HG02884 (cell line): ENCODE results near the gene COL23A1.
"Not testable (repeated sequence)": the region's sequence is repeated elsewhere in the genome, so short reads cannot be mapped to it uniquely, and the experiment has no call there.

Experiments used
- ATAC-seq: cut with Tn5 transposase; IDR thresholded peaks from one replicate; pipeline ENCODE4 v1.9.1; 2021; ENCODE audit warnings: mild to moderate bottlenecking, moderate library complexity; ENCODE audit not compliant: unreplicated experiment

The COL23A1 gene

DNA sequence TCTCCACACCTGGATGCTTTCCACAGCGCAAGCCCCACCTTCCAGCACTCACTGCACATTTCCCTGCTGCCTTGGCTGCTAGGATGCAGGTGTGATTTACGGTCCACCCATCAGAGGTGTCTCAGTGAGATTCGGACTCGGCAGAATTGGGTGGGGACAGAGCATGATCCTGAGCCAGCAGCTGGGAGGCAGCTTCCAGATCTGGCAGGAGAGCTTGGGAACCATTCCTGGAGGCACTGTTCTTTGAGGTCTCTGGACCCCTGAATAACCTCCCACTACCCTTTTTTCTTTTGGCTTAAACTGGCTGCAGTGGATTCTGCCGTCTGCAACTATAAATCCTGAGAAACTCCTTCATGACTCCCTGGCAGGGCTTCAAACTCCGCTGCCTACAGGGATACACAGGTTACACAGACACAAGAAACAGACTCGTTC lies 258.0 kb downstream of the COL23A1 start:
- ATAC-seq, result no peak

DNA sequence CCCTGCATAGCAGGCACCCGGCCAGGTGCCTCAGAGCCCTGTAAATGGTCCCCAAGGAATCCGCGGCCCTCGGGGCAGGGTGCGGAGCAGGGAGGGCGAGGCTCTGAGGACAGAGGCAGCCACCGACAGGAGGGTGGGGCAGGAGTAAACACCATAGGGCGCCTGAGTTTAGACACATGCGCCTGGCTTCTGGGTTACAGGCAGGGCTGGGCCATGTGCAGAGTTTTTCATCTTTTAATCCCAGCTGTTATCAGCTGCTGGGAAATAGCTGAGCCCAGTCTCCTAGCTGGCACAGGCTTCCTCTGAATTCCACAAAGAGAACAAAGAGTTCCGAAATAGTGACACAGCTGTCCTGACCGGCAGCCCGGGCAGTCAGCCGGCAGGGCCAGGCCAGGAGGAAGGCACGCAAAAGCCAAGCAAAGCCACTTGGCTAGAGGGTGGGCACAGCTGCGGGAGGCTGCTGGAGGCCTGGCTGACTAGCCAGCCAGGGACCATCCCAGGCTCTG lies 258.6 kb downstream of the COL23A1 start:
- ATAC-seq, result no peak

DNA sequence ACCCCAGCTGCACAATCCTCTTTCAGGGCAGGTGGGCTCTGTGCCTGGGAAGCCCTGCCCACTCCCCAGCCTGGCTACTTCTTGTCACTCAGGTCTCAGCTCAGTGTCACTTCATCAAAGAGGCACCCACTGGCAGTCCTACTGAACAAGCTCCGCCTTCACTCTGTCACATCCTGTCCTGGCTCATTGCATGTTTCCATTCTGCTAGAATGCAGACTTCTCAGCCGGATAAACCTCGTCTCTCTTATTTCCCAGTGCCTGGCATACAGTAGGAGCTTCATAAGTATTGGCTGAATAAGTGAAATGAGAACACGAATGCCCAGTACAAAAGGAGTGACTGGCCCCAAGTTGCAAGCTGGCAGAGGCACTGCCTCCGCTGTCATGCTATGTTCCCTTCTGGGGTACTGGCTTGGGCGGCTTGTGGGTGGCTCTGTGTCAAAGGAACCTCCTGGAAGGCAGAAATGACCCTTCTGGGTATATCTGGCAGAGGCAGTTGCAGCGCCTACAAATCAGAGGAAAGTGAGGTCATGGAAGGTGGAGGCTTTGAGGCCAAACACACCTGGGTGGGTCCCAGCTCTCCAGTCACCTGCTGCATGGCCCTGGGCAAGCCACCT lies 259.3 kb downstream of the COL23A1 start:
- ATAC-seq, result no peak

DNA sequence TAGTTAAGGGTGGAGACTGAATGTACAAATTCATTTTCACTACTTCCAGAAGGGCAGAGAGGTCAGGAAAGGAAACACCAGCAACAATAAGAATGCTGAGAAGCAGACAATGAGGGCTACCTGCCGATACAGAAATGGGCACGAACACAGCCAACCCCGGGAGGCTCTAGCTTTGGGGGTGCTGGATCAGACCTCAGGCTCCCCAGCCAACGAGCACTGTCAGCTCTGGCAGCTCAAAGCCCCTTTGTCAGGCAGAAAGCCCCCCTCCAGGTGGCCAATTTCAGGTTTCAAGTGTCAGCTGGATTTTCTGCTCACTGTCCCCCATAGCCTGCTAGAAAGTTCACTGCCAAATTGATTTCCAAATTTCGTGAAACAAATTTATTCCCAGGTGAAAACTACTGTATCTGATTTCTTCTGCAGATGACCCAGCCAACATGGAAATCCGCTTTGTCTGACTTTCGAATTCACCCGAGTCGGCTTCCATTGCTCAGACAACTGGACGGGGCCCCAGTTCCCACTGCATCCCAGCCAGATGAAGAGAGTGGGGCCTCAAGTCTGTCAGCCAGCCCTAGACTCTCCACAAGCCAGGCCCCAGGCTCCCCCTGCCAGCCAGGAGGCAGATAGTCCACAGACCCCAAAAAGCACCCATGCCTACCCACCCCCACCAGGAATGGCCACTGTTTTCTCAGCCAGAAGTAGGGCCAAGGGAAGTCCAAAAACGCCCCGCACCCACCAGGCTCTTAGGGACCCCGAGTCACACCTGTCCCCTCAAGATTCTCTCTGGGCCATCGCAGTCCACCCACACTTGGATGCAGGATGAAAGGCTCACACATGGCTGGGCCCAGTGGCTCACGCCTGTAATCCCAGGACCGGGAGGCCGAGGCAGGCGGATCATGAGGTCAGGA lies 261.1 kb downstream of the COL23A1 start:
- no peak for ATAC-seq

DNA sequence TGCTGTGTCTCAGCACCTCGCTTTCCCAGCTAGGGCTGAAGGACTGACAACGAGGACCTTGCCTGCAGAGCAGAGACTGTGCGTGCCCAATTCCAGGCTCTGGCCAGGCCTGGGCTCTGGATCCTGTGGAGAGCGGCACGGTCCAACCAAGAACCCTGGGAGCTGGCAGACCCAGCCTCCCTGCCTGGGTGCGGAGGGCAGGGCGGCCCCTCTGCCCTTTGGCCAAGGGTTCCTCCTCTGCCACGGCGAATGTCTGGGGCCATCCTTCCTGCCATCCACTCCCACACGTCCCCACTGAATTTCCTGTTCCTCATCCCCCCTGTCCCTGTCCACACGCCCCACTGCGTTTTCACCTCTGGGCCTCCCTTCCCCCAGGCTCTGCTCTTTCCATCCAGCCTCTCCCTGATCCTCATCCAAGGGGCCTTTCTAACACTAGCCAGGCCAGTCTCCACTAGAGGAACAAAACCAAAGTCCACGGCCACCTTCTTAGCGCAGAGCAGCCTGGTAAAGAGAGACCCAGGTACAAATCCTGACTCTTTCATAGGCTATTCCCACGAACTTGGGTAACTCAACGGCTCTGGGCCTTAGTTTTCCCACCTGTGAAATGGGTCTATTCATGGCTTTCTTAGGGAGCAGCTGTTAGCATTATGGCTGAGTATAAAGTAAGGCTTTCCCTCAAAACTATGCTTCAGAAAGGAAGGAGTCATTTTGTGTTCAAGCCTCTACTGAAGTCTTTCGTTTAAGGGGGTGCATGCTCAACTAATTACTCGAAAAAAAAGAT lies 262.1 kb downstream of the COL23A1 start:
- no peak for ATAC-seq

DNA sequence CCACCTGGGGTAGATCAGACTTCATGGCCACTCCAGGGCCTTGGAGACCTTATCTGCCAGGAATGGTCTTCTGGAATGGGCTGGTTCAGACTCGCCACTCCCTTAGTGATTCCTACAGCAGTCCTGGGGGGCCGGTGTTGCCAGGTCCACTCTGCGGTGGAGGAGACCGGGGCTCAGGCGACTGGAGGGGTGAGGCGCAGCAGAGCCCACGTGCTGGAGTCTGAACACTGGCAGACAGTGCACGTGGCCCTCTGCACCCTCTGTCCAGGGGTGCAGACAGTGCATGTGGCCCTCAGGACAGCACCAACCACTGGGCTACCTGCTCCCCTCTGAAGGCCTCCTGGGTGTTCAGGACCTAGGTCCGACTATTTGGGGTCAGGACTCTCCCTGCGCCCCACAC lies 262.7 kb downstream of the COL23A1 start:
- ATAC-seq, result no peak

DNA sequence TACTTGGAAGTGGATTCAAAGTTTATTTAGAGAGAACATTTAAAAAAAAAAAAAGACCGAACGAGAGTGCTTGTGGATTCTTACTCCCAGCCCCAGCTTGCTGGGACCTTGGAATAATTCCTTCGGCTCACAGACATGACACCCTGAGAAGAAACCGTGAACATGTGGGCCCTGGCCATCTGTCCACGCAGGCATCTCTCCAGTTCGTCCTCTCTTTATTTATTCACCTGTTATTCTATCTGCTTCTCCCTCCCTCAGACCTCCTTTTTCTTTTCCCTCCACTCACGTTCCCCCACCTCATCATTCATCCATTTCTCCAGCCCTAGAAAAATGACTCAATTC lies 263.8 kb downstream of the COL23A1 start:
- ATAC-seq, result no peak

DNA sequence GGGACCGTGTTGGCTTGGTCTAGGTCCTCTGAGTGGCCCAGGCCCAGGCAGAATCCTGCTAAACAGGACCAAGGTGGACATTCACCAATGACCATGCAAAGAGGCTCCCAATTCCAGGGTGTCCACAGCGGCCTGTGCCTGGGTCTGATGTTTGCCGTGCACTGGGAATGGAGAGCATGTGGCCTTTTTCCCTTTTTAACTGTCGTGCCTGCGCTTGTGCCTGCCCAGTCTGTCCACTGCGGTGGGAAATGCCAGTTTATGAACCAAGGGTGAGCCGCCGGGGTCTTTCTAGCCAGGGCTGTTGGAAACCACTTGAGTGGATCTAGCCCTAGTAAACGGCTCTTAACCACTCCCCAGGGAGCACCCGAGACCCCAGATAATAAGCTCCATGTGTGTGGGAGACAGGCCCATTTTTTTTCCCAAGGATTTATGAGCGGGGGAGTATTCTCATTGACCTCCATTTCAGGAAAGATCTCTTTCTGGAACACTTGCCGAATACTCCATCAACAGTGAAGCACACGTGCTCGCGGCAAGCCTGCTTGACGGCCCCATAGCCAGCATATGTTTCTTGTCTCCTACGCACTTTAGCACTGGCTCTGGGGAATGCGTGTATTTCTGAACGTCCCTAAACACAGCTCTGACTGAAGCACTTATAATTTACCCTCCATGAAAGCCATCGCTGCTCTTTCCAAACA lies 264.4 kb downstream of the COL23A1 start:
- ATAC-seq, result no peak

DNA sequence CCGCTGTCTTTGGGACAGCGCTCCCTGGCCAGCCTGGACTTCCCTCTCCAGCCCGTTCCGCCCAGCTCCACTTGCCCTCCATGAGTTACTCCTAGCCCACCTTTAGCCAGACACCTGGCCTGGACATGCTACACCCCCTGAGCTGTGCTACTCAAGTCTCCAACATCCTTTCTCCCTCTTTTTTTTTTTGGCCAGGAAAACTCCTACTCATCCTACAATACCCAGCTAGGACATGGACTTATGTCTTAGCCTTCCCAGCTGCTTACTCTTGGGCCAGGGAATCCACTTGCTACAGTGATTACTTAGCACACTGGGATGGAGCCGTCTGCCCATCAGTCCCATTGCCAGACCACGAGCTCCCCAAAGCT lies 264.9 kb downstream of the COL23A1 start:
- ATAC-seq, result no peak

DNA sequence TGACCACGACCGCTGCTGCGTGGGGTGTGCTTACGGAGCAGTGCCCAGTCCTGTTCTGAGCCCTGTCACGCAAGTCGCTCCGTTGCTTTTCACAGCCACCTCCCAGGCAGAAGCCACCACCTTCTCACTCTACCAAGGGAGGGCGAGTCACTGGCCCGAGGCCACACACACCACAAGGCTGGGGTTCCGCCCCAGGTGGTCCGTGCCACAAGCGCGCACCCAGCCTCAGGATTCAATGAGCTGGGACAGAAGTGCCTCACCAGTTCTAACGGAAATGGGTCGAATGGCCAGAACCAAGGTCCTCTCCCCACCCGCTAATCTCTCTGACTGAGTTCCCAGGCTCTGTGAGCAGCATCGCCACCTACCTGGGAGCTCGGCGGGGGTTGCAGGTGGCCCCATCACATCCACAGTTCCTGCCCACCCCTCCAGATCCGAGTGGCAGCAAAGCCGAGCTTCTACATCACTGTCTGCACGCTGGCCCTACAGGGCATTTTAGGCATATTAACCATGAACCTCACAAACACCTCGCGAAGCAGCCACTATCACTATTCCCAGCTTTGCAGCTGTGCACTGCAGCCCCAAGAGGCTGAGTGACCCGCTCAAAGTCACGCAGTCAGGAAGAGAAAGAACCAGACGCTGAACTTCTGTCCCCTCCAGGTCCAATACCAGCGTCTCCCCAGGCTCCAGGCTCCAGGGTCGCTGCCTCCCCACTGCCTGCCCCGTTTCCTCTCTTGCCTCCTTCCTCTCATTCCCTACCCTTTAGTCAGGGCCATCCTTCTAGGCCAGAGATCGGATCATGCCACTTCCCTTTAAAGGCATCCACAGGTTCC lies 265.5 kb downstream of the COL23A1 start:
- peak; percentile 74 for ATAC-seq

DNA sequence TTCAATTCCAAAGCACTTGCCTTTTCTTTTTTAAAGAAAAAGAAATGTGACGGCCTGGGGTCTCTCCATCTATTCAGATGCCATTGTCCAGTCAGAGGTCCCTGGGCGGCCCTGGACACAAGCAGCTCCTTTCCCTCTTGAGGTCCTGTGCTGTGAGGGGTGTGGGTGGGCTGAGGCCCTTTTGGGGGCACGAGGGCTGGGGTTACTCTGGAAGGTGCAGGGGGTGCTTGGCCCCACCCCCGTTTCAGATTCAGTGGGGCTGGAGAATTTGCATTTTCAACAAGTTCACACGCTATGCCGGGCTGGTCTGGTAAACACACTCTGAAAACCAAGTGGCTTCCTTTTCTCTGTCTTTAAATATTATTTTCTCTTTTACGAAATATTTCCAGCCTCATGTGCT lies 266.2 kb downstream of the COL23A1 start:
- ATAC-seq, result peak; percentile 42

DNA sequence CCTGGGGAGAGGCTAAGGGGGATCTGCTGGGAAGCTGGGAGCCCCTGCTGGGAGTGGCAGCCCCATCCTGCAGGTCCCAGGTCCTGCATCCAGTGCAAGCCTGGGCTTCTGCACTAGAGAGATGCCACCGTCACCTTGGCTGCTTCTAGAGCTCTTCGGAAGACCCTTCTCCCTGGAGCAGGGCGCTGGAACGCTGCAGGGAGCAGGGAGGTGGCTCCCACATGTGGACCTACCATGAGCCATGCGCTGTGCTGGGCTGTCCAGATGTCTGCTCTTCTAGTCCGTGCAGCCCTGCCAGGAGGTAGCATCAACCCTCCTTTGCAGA lies 266.7 kb downstream of the COL23A1 start:
- no peak for ATAC-seq

DNA sequence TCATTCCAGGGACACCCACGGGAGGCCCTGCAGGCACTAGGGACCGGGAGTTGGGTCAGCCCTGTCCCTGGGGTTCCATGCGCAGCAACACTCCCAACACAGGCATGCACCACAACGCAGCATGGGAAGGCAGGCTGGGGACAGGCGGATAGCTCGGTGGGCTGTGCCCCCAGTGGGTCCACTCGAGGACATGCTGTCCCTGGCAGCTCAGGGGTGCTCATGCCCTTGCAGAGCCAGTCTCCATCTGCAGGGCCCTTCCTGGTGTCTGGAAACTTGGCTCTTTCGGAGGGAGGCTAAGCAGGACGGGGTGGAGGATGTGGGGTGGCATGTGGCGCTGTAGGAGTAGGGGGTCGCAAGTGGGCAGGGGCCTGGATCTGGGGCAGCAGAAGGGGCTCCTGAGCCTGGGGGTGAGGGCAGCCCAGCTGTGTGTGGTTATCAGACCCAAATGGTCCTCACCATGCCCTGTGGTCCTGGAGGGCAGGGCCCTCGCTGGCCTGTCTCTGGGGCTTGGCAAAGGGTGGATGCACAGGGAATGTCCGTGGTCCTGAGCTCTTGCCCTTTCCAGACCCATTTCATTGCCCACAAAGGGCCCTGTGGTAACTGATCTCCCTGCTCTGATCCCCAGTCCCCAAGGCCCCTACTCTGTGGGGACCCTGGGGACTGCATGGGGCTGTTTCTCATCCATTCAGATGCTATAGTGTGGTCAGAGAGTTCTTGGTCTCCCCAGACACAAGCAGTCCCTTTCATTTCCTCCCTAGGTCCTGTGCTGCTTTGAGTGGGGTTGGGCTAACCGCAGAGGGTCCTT lies 267.3 kb downstream of the COL23A1 start:
- no peak for ATAC-seq

DNA sequence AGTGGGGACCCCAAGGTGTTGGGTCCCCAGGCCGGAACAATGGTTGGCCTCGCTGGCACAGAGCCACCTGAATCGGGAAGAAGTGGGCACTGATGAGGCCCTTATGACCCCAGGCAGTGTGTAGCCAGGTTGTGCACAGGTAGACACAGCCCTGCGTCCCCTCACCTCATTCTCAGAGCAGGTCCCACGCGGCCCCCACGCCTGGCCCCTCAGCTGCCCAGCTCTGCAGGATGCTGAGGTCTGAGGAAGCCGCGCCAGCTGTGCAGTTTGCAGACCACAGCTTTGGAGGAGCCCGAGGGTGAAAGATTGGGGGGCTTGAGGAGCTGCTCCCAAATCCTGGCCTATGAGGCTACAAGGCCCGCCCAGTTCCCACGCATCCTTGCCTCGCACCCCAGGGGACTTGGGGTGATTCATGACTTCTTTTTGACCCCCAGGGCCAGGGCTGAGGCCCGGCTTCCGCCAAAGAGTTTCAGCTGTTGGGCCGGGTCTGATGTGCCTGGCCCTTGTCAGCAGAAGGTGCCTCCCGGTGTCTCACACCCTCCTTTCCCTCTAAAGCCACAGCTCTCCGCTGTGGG lies 269.8 kb downstream of the COL23A1 start:
- ATAC-seq, result no peak

DNA sequence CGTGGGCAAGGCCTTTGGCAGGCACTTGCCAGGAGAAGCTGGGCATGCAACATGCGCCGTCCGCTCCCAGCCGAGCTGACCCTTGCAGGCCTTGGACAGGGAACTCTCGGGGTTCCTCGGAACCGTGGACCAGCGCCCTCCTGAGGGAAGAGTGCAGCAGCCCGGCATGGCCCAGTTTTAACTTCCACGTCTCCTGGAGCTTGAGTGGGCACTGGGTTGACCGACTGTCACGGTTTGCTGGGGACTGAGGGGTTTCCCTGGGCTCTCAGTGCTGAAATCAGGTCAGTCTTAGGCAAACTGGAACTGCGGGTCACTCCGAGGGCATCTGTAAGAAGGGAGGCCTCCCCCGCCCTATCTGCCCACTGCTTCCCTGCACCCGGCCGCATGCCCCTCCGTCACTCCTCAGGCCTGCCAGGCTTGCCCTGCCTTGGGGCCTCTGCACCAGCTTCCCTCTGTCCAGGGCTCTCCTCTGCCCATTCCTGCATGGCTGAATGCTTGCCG lies 270.6 kb downstream of the COL23A1 start:
- no peak for ATAC-seq

DNA sequence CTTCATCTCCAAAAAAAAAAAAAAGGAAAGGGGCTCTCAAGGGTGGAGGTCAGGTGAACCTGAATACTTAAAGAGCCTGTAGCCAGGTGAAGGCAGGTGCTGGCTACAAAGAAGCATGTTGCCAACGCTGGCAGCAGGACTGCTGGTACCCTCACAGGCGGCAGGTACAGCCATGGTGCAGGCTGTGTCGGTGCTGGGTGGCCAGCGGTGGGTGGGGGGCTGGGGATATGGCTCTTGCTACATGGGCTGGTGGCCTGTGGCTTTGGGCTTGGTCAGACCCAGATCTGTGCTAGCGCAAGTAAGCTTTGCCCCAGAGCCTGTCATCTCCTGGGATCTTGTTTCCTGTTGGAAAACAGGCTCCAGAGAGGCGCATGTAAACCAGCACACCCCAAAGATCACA lies 271.3 kb downstream of the COL23A1 start:
- ATAC-seq, result no peak

DNA sequence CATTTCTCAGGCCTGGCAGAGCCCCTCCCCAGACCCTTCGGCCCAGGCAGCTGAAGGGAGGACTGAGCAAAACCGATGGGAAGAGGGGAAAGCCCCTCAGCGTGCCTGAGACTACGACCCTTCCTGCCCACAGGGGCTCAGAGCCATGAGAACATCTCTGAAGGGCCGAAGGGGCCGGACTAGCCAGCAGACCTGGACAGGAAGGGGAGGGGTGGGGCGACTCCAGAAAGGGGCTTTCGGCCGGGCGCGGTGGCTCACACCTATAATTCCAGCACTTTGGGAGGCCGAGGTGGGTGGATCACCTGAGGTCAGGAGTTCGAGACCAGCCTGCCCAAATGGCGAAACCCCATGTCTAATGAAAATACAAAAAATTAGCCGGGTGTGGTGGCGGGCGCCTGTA lies 271.8 kb downstream of the COL23A1 start:
- ATAC-seq, result no peak

DNA sequence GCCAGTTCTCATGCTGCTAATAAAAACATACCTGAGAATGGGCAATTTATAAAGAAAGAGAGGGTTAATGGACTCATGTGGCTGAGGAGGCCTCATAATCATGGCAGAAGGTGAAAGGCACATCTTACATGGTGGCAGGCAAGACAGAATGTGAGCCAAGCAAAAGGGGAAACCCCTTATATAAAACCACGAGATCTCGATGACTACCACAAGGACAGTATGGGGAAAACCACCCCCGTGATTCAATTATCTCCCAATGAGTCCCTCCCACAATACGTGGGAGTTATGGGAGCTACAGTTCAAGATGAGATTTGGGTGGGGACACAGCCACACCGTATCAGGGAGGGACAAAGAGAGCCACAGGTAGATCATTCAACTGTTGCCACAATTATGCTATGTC lies 272.5 kb downstream of the COL23A1 start:
- ATAC-seq, result not testable (repeated sequence)
